Muscle of leg (tissue), 11 donors: Measurements from ENCODE around the gene CCDC192. TPM values are rescaled to one million over a fixed set of nuclear protein-coding genes. Genes with fewer than 3 reads are reported as not detected.
A peak's percentile ranks its signal among the peaks of the same experiment; 100 is the strongest.
"Not testable (repeated sequence)": the region's sequence is repeated elsewhere in the genome, so short reads cannot be mapped to it uniquely, and the experiment has no call there.

Experiments used
- DNase-seq: peaks from one replicate; pipeline ENCODE4 v3.0.0; 2013
- H3K27ac ChIP-seq: one replicate; pipeline ENCODE4 v1.5.1; 2013; ENCODE audit warnings: mild to moderate bottlenecking, low read length, control low read depth
- H3K27me3 ChIP-seq: one replicate; pipeline ENCODE4 v1.6.1; 2013; ENCODE audit warnings: low read length; ENCODE audit not compliant: control insufficient read depth, insufficient read depth
- H3K36me3 ChIP-seq: one replicate; pipeline ENCODE4 v1.6.1; 2013; ENCODE audit warnings: low read length; ENCODE audit not compliant: control insufficient read depth, insufficient read depth
- H3K4me1 ChIP-seq: one replicate; pipeline ENCODE4 v1.6.1; 2013; ENCODE audit warnings: low read length; ENCODE audit not compliant: control insufficient read depth, insufficient read depth
- H3K4me3 ChIP-seq: one replicate; pipeline ENCODE4 v1.5.1; 2013; ENCODE audit warnings: low read length, control low read depth
- H3K9me3 ChIP-seq: replicated peaks from 2 replicates; pipeline ENCODE4 v1.6.1; 2013; ENCODE audit warnings: low read depth, low read length; ENCODE audit not compliant: control insufficient read depth
- WGBS: methylation state at CpG from one replicate; pipeline ENCODE4 v1.1.5; 2013; ENCODE audit warnings: missing lambda C conversion rate; ENCODE audit not compliant: insufficient coverage; 5-methylcytosine and 5-hydroxymethylcytosine counted together
- polyA plus RNA-seq, 8 donors: library from polyadenylated mRNA; unstranded; fragments of 120-200 nt; gene quantifications; one replicate each; pipeline versions ENCODE4 v1.2.1 to v1.2.3, GENCODE V29; 2013; ENCODE audit warnings: inconsistent platforms in 1 of 8, low replicate concordance in 1 of 8; ENCODE audit not compliant: insufficient read length in 8 of 8, insufficient read depth in 1 of 8
- total RNA-seq: library from RNA; stranded (reverse); fragments of 120-200 nt; gene quantifications from one replicate; pipeline ENCODE4 v1.2.4, GENCODE V29; 2013

CCDC192 gene
- total and polyA plus RNA-seq, 9 donors, result 0.18 to 1.0 (median 0.68) TPM

GRCh38 chr5:127839496-127840197 is 136.5 kb downstream of the CCDC192 start:
- DNase-seq, result no peak
- Histone ChIP-seq H3K27me3 (no peaks in the 10 kb centered on the region), H3K36me3 (no peaks in the 10 kb centered on the region), H3K4me1 (no peaks in the 10 kb centered on the region), H3K27ac (no peak overlapping the region), H3K9me3 (no peaks in the 10 kb centered on the region), H3K4me3 (no peak overlapping the region)
- WGBS, result no CpG with 5 or more reads among the region's 2 CpGs

GRCh38 chr5:127840198-127840524 is 137.0 kb downstream of the CCDC192 start:
- no peak for DNase-seq
- H3K27ac ChIP-seq, result no peak overlapping the region
- no peaks in the 10 kb centered on the region for H3K9me3 ChIP-seq
- no peak overlapping the region for H3K4me3 ChIP-seq
- no peaks in the 10 kb centered on the region for H3K4me1 ChIP-seq
- no CpG with 5 or more reads among the region's 1 CpG for WGBS
- H3K27me3 ChIP-seq, result no peaks in the 10 kb centered on the region
- no peaks in the 10 kb centered on the region for H3K36me3 ChIP-seq

- Histone ChIP-seq H3K4me3 (no peak overlapping the region), H3K9me3 (no peaks in the 10 kb centered on the region), H3K4me1 (no peaks in the 10 kb centered on the region), H3K27me3 (no peaks in the 10 kb centered on the region), H3K36me3 (no peaks in the 10 kb centered on the region), H3K27ac (no peak overlapping the region)
- DNase-seq, result no peak
Measured at GRCh38 chr5:127840809-127841208, 137.6 kb downstream of the CCDC192 start.

GRCh38 chr5:127844581-127845021 is 141.4 kb downstream of the CCDC192 start:
- Histone ChIP-seq H3K27ac (no peak overlapping the region), H3K27me3 (no peaks in the 10 kb centered on the region), H3K36me3 (no peaks in the 10 kb centered on the region), H3K4me3 (no peak overlapping the region), H3K4me1 (peaks cover 3% of the 10 kb centered on the region), H3K9me3 (no peaks in the 10 kb centered on the region)
- WGBS, result 69% methylated on average over 5 of the region's 7 CpGs
- DNase-seq, result peak; percentile 52

- Histone ChIP-seq H3K4me1 (peaks cover 10% of the 10 kb centered on the region), H3K9me3 (no peaks in the 10 kb centered on the region), H3K4me3 (no peak overlapping the region), H3K27me3 (no peaks in the 10 kb centered on the region), H3K36me3 (no peaks in the 10 kb centered on the region), H3K27ac (no peak overlapping the region)
- no peak for DNase-seq
- WGBS, result 94% methylated on average over 2 of the region's 2 CpGs
Measured at GRCh38 chr5:127846884-127847283, 143.7 kb downstream of the CCDC192 start.

GRCh38 chr5:127847641-127848040 is 144.4 kb downstream of the CCDC192 start:
- not testable (repeated sequence) for H3K27me3 ChIP-seq, H3K27ac ChIP-seq, H3K4me1 ChIP-seq, H3K36me3 ChIP-seq, H3K4me3 ChIP-seq, H3K9me3 ChIP-seq, DNase-seq
- WGBS, result 94% methylated on average over 3 of the region's 5 CpGs

- Histone ChIP-seq H3K27me3 (no peaks in the 10 kb centered on the region), H3K27ac (no peak overlapping the region), H3K4me3 (no peak overlapping the region), H3K9me3 (no peaks in the 10 kb centered on the region), H3K36me3 (no peaks in the 10 kb centered on the region), H3K4me1 (peaks cover 10% of the 10 kb centered on the region)
- no peak for DNase-seq
- WGBS, result no CpG with 5 or more reads among the region's 1 CpG
Measured at GRCh38 chr5:127848098-127848497, 144.9 kb downstream of the CCDC192 start.

GRCh38 chr5:127849408-127849807 is 146.2 kb downstream of the CCDC192 start:
- no CpG with 5 or more reads among the region's 2 CpGs for WGBS
- peaks cover 10% of the 10 kb centered on the region for H3K4me1 ChIP-seq
- H3K4me3 ChIP-seq, result no peak overlapping the region
- no peaks in the 10 kb centered on the region for H3K9me3 ChIP-seq
- no peaks in the 10 kb centered on the region for H3K36me3 ChIP-seq
- H3K27ac ChIP-seq, result no peak overlapping the region
- no peak for DNase-seq
- H3K27me3 ChIP-seq, result no peaks in the 10 kb centered on the region

- no peak for DNase-seq
- Histone ChIP-seq H3K9me3 (no peaks in the 10 kb centered on the region), H3K27me3 (no peaks in the 10 kb centered on the region), H3K4me1 (peaks cover 10% of the 10 kb centered on the region), H3K4me3 (no peak overlapping the region), H3K27ac (no peak overlapping the region), H3K36me3 (no peaks in the 10 kb centered on the region)
- 13% methylated on average over 2 of the region's 4 CpGs for WGBS
Measured at GRCh38 chr5:127849891-127850290, 146.7 kb downstream of the CCDC192 start.

GRCh38 chr5:127851964-127852363 is 148.8 kb downstream of the CCDC192 start:
- Histone ChIP-seq H3K36me3 (no peaks in the 10 kb centered on the region), H3K27ac (no peak overlapping the region), H3K9me3 (peaks cover 4% of the 10 kb centered on the region), H3K4me3 (no peak overlapping the region), H3K4me1 (peaks cover 10% of the 10 kb centered on the region), H3K27me3 (no peaks in the 10 kb centered on the region)
- no peak for DNase-seq
- no CpG with 5 or more reads among the region's 4 CpGs for WGBS

GRCh38 chr5:127854520-127854919 is 151.3 kb downstream of the CCDC192 start:
- H3K36me3 ChIP-seq, result no peaks in the 10 kb centered on the region
- no peak overlapping the region for H3K27ac ChIP-seq
- no CpG with 5 or more reads among the region's 2 CpGs for WGBS
- no peaks in the 10 kb centered on the region for H3K27me3 ChIP-seq
- peaks cover 7% of the 10 kb centered on the region for H3K4me1 ChIP-seq
- no peak for DNase-seq
- no peak overlapping the region for H3K4me3 ChIP-seq
- peaks cover 4% of the 10 kb centered on the region for H3K9me3 ChIP-seq
